K562 (cell line): ENCODE results near the gene DNPEP. TPM values are rescaled to one million over a fixed set of nuclear protein-coding genes. Genes with fewer than 3 reads are reported as not detected.

Source experiments
- ARNT ChIP-seq, 2 experiments: fragments of 450-650 bp; IDR thresholded peaks; 2 replicates each; pipeline ENCODE4 v1.6.1; 2016; ENCODE audit warnings: mild to moderate bottlenecking in 1 of 2
- CBFA2T3 ChIP-seq: fragments of 450-650 bp; IDR thresholded peaks from 2 replicates; pipeline ENCODE4 v1.6.1; 2017
- HNRNPLL ChIP-seq: fragments of 200-400 bp; formaldehyde crosslinking; IDR thresholded peaks from 2 replicates; pipeline ENCODE4 v1.6.1; 2017; ENCODE audit warnings: low read length, low read depth, mild to moderate bottlenecking; ENCODE audit not compliant: poor library complexity, severe bottlenecking
- NCOR1 ChIP-seq: fragments of 450-650 bp; IDR thresholded peaks from 2 replicates; pipeline ENCODE4 v1.6.1; 2016; ENCODE audit warnings: mild to moderate bottlenecking, moderate library complexity
- NFIC ChIP-seq: fragments of 450-650 bp; IDR thresholded peaks from 2 replicates; pipeline ENCODE4 v1.6.1; 2017; ENCODE audit warnings: mild to moderate bottlenecking, inconsistent platforms
- TCF15 ChIP-seq: fragments of 250-450 bp; sonication (Bioruptor Pico); IDR thresholded peaks from 2 replicates; pipeline ENCODE4 v1.8.0; 2022; ENCODE audit warnings: moderate library complexity, mild to moderate bottlenecking, inconsistent platforms
- ZBTB34 ChIP-seq: fragments of 250-450 bp; sonication (Bioruptor Pico); IDR thresholded peaks from 2 replicates; pipeline ENCODE4 v1.8.0; 2021; ENCODE audit warnings: mild to moderate bottlenecking, moderate library complexity
- ZNF384 ChIP-seq: IDR thresholded peaks from 2 replicates; pipeline ENCODE4 v1.6.1; 2012; ENCODE audit warnings: low read depth, low read length, improper control_type of control experiment
- ZNF780A ChIP-seq: fragments of 250-450 bp; sonication (Bioruptor Pico); IDR thresholded peaks from 2 replicates; pipeline ENCODE4 v1.5.0; 2021; ENCODE audit warnings: mild to moderate bottlenecking
- polyA plus RNA-seq, 8 experiments: library from polyadenylated mRNA; depleted of rRNA in 4 of 8; stranded (reverse) in 5 of 8; unstranded in 3 of 8; fragments of >200 nt; fragmentation: Nextera tagmentation in 2 of 8; fragmentation: Illumina TruSeq in 1 of 8; extraction: Ambion mirVana in 2 of 8; extraction: Trizol in 1 of 8; gene quantifications; 2 replicates each; pipeline versions ENCODE4 v1.2.1 to v1.2.3, GENCODE V29; 2011 to 2014; ENCODE audit warnings: inconsistent platforms in 1 of 8, missing spikeins in 1 of 8
- total RNA-seq, 7 experiments: library from RNA; depleted of rRNA in 6 of 7; stranded (reverse); fragments of >200 nt in 6 of 7; fragmentation: Illumina TruSeq in 2 of 7; extraction: Trizol in 2 of 7; gene quantifications; 2 replicates each; pipeline versions ENCODE4 v1.2.1 to v1.2.3, GENCODE V29; 2011 to 2021; ENCODE audit warnings: low replicate concordance in 1 of 7

DNPEP gene
- total and polyA plus RNA-seq, 9 of the 15 experiments (the other 6 are each of a cell fraction or from before 2014, with no cell fraction given) = 34.6 to 71.4 (median 45.5) TPM

- TF ChIP-seq ZBTB34 (CRISPR knock-in tag) (no peak), ARNT (IDR thresholded peaks at IDR 0.05) (no peak), NFIC (peak; percentile 63), CBFA2T3 (peak; percentile 57; the same call in 1 of the 2 replicates), NCOR1 (0 out of 2 replicates have a peak, but pooled peaks have one; percentile 48), ZNF384 (no peak), HNRNPLL (no peak), TCF15 (CRISPR knock-in tag) (no peak), ZNF780A (CRISPR knock-in tag) (no peak)
Measured at GRCh38 chr2:219419331-219420197, 31.9 kb upstream of the DNPEP start (continued).
